GM19324 (cell line): ENCODE measurements around the gene VWA3B.
"Not testable (repeated sequence)": the region's sequence is repeated elsewhere in the genome, so short reads cannot be mapped to it uniquely, and the experiment has no call there.

Experiments
- ATAC-seq: cut with Tn5 transposase; IDR thresholded peaks from one replicate; pipeline ENCODE4 v1.9.1; 2021; ENCODE audit warnings: mild to moderate bottlenecking, moderate library complexity; ENCODE audit not compliant: unreplicated experiment, low FRiP score

Gene VWA3B

DNA sequence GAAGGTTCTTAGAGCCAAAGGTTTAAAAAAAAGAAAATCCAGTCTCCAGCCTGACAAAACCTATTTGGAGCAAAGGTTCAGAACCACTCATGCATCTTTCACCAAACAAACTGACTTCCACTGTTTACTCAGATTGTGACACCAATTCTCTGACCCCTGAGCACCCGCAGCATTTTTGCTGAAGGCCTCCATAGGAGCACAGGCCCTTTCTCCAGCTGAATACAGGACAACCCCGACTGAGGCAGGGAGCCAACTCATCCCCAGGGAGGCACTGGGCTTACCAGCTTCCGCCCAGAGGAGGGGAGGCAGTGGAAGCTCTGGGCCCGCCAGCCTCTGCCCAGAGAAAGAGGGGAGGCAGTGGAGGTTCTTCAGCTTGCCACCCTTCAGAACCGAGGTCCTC lies 208.3 kb downstream of the VWA3B start:
- ATAC-seq, result no peak

DNA sequence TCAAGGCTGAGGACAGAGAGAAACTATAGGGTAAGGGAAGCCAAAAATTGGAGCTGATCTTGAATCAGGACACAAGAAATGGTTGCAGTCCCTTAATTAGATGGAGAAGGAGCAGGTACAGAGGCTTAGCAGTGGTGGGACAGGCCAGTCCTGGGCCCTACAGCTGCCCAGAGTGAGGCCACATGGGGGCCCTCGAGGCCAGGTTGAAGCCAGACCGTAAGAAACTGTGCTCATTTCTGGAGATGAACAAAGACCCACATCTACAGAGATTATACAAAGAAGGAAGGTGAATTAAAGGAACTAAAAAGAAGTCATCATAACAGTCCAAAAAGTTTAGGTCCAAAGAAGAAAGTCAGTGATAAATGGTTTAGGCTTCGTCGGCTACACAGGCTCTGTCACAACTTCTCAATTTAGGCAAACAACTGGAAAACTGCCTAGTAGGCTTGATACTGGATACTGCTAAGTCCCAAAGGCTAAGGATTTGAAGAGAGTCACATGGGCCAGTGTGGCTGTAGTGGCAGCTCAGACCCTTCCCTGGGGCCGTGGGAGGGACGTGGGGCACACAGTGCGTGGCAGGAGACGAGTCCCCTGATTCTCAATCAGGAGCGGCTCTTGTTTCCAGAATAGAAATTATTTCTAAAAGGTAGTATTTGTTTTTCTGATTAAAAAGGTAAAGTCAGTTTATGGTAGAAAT lies 208.9 kb downstream of the VWA3B start:
- ATAC-seq, result no peak

DNA sequence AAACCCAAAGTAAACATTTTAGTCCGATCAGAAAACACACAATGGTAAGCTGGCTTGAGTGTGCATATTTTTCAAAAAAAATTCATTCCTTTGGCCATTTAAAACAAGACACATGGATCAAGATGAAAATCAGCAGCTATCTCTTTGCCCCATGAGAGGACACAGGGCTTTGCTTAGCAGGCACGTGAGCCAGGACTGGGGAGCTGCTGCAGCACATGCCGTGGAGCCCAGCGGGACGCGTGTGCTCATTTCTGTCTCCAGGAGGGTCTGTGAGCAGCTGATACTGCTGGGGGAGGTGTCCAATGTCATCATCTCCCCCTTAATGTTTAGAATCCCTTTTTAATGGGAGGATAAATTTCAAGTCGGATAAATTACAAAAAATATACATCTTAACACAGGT lies 209.5 kb downstream of the VWA3B start:
- no peak for ATAC-seq

DNA sequence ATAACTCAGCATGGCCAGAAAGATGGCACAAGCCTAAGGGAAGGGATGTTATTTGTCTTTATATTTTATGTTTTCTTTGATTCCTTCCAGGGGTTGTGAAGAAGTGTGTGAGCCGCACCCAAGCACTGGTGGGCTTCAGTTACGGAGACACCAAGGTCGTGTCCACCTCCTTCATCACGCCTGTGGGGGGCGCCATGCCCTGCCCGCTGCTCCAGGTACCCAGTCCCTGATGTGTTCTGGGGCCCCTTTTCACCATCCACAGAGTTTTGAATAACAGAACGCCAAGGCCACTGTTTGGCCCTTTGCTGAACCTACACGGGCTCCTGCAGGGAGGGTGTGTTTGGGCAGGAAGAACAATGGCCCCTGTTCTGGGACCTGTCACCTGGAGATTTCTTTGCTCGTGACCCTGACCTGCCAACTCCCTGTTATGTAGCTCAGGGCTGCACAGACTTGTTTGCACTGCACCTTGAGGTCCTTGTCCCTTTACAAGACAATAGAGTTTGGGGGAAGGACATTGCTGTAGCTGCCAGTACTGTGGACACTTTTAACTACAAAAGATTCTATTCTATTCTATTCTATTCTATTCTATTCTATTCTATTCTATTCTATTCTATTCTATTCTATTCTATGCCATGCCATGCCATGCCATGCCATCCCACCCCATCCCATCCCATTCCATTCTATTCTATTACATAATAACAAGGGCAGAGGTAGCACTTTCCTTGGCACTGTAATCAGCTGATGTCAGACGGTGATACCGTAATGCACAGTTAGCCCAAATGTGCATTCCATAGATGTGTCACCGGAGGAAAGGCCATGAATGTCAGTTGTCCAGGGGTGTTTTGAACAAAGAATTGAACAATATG lies 211.1 kb downstream of the VWA3B start:
- no peak for ATAC-seq

DNA sequence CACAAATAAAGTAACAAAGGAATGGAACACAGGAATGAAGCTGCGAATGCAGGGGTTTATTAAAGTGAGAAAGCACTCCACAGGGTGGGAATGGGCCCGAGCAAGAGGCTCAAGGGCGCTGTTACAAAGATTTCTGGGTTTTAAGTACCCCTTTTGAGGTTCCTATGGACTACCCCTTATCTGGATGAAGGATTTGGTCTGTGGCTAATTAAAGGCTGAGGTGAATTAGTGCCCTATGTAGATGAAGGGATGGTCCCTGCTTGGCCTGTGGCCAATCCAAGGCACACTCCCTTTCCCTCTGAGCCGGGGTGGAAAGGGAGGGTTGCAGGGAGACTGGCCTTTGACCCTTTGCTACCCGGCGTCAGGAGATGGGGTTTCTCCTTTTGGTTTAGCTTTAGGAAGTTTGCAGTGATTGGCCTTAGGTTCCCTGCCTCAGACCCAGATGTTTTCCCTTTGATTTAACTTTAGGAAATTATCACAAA lies 211.8 kb downstream of the VWA3B start:
- ATAC-seq, result no peak

DNA sequence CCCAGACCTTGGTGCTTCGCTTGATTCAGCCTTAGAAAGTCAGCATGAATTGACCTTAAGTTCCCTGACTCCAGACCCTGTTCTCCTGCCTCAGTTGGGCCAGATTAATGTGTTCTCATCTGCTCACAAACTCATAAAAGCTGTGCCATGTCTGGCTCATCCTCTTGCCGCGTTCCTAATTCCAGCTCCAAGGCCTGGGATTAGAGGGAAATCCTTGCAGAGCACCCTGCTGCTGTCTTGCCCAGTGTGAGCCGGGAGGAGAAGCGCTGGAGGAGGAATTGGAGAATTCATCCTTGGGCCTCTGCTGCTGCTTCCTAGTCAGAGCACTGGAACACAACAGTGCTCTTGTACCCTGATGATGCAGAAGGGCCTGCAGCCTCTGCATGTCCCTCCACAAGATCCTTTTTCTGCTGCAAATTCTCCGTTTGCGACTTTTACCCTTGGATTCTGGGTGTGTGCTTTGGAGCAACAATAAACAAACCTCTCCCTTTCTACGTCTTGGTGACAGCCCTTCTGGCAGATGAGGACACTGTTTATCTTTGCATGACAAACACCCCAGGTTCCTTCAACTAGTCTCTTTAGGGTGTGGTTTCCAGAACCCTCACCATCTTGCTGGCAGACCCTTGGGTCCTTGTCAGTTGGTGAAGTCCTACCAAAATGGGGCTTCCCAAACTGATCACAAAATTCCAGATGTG lies 212.4 kb downstream of the VWA3B start:
- no peak for ATAC-seq

DNA sequence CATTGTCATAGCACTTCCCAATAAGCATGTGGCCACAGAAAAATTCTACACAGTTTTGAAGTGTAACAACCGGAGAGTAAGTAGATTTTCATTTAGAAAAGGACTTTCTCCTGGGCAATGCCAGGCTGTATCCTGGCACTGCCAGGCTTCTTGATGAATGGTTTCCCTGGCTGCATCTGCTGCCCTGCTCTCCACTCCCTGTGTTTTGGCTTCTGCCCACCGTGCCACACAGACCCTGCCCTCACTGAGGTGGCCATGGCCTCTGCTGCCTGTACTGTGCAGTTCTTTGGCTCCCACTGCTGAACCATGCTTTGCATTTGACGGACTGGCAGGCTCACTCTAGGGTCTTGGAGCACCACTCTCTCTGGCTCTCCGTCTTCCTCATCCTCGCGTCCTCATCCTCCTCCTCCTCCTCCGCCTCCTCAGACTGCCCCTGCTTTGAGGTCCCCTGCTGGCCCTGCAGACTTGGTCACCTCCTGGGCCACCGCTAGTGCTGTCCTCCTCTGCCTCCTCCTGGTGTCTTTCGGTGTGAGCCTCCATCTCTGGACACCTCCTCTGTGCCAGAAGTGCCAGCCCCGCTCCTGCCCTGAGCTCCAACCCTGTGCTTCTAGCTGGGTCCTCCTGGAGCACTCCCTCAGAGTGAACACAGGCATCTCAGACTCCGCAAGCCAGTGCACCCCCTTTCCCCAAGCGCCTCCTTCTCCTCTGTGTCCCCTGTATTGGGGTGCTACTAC lies 213.3 kb downstream of the VWA3B start:
- ATAC-seq, result no peak

DNA sequence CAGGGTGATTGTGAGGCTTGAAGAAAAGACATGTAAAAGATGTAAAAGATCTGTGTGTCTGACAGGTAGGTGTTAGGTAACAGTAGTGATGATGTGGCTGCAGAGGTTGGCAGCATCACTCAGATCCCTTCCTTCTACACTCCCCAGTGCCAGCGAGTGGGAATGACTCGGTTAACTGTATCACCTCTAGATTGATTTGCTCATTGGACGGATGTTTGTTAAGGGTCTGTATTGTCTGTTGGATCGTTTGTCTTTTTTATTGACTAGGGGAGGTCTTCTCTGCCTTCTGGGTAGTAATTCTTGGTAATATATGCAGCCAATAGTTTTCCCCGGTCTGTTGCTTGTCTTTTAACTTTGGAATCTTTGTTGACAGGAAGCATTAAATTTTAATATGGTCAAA lies 214.5 kb downstream of the VWA3B start:
- ATAC-seq, result no peak

DNA sequence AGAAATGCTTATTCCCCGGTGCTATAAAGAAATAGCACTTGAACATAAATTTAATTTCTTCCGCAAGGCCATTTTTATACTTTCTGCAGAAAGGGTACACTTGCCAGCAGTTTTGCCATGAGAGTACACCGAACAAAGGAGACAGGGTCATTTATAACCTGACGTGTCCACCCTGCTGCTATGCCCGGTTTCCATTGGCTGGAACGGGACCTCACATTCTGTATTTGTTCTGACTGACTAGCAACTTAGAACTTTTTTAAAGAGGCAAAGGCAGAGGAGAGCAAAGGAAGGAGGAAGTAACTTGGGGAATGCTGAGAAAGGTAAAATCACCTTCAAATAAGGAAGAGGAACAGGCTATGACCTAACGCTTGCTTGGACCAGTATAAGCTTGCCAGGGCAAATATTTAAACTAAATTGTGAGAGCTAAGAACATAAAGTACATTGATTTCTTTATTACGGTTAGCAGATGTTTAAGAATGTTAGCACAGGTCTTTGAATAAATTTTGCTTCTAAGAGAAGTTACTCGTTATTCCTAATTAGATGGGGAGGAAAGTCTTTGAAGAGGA lies 220.2 kb downstream of the VWA3B start:
- ATAC-seq, result not testable (repeated sequence)

DNA sequence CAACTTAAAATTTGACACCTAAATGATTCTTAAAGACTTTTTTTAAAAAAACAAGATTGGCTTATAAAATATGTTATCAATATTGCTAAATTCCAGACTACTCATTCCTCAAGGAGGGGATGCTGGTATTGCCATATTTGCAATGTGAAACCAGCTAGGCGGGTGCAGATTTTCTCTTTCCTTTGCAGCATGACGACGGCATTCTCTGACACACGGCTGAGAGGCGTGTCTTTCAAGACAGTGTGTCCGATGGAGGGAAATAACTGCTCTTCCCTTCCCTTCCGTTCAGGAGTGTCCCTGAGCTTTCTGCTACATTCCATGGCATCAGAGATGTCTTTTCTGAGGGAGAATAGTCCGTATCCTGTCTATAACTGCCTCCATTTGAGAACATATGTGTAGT lies 221.1 kb downstream of the VWA3B start:
- ATAC-seq, result no peak

DNA sequence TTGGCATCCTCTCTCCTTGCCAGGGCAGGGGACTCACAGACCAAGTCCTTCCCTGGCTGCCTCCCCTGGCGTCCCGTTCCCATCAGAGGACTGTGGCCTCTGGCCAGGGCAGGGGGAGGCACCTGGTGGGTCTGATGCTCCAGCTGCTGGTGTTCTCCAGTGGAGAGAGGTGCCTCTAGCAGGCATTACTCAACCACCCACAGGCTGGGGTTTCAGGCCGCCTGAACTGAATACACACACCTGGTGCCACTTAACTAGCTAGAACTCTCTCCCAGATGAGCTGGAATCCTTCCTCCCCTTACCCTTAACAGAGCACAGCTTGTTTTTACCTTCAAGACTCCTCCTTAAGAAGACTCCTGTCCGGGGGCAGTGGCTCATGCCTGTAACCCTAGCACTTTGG lies 221.6 kb downstream of the VWA3B start:
- ATAC-seq, result no peak

DNA sequence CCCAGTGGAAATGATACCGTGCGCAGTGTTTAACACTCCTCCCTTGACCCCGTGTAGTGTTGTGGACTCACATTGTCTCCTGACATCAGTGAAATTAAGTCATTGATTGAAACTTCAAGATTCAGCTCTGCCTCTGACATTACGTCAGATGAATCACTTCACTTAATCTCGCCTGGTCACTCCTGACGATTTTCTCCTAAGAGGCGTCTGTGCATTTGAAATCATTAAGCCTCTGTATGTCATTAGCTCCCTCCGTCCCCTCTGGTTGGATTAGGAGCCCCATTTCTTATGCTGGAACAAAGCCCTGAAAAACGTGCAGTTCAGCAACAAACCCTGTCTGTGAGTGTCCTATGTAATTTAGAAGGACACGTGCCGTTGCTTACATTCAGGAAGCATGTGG lies 222.6 kb downstream of the VWA3B start:
- ATAC-seq, result no peak

DNA sequence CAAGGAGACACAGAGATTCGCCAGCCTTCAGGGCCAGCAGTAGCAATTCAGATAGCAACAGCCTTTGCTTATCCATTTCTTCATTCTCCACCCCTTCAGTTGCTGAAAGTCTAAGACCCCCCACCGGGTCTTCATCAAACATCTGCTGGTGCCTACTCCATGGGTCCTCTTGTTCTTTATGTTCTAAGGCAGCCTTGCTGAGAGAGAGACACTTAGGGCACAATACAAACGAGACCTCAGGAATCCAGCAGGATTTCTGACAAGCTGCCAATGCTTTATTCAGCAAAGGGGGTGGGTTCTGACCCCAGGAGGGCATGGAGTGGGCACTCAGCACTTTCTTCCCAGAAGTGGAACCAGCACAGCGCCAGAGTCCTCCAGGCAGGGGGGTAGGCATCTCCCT lies 223.0 kb downstream of the VWA3B start:
- no peak for ATAC-seq

DNA sequence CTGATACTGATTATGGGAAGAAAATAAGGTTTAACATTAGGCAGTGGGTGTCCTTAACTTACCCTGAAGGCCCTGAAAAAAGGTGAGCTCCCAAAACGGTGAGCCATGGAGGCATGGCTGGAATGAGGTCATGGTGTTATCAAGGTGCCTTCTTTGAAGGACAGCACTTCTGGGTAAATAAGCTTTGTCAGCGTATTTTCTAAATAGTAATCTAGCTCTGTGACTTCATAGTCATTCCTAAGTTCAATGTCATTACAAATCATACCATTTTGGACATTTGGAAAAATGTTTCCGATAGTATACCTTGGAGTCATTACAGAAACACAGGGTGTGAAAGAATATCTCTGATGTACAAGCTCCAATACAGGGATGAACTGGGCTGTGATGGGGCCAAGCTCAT lies 224.1 kb downstream of the VWA3B start:
- ATAC-seq, result no peak

DNA sequence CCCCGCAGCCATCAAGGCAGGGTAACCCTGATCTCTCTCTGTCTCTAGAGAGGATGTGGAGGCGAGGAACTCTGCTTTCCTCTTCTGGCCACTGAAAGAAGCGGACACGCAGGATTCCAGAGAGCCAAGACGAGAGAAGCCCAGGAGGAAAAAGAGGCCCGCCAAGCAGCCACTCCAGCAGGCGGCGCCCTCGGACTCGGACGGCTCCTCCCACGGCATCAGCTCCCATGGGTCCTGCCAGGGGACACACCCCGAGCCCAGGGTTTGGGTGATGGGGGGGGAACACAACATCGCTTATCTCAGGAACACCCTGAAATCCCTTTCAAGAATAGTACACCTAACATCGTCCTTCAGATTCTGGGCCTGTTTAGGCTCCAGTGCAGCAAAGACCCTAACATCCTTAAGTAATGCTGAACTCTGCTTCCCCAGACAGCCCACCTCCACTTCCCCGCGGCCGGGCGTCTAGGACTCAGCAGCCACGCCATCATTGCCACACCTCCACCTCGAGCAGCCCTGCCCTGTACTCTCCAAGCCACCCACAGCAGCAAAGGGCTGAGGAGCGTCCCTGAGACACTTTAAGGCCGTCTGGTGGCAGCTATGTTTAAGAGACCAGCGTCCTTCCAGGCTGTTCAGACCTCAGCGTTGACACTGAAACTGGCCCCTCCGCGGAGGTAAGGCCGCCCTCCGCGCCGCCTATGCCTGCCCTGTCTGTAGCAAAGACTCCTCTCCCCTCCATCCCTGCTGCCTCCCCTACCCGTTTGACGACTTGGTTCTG lies 225.0 kb downstream of the VWA3B start:
- ATAC-seq, result no peak

DNA sequence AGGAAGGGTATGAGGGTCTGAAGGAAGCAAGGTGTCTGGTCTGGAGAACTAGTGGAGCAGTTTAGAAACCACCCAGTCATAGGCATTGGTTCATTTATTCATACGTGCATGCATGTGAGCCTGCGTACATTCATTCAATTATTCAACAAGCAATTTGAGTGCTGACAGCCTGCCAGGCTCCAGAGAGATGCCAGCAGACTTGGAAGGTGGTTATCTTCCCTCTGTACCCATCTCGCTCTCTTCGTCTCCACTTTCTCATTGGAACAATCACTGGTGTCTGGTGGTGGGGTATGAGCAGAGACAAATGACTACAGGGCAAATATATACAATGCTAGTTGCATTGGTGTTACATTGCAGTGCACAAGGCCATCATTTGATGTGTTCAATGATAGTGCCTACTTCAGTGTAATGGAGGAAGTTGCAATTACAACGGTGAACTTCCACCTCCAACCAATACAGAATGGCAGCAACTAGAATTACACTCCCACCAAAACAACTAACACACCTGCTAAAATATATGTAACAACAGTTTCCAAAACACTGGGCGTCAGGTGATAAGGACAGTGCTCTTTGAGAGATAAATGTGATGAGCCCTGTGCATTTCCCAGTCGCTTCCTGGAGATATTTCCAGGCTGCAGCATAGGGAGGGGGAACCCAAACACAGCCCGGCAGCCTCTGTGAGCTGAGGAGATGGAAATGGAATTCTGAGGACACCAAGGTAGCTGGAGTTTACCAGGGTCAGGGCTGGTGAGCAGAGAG lies 226.7 kb downstream of the VWA3B start:
- no peak for ATAC-seq

DNA sequence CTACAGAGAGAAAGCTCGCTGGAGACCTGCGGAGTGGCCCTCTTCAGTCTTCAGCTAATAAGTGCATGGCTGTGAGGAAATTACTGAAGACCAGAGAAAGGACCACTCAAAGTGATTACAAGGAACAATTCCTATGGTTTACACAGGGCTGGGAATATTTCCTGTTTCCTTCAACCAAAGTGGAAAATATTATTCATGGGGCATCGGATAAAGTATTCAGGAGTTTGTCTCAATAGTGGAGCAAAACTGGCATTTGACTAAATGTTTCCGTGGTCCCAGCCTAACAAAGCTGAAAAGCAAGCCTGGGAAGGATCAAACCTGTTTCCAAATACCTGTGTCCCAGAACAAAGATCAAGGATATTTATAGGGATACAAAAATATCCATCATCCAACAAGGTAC lies 227.3 kb downstream of the VWA3B start:
- ATAC-seq, result no peak

DNA sequence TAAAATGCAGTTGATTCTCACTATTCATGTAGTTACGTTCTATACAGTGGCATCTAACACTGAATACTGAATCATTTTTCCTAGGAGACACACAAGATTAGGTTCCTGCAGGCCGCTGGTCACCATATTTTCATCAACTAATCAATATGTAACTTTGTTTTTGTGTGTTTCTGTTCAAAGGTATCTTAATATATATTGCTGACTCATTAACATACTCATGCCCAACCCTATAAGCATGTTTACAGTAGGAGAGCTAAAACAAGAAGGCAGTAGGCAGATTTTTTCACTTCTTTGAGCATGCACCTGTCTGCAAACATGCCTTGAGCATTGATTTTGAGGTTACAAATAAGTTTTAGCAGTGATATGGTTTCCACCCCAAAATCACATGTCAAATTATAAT lies 229.0 kb downstream of the VWA3B start:
- no peak for ATAC-seq

DNA sequence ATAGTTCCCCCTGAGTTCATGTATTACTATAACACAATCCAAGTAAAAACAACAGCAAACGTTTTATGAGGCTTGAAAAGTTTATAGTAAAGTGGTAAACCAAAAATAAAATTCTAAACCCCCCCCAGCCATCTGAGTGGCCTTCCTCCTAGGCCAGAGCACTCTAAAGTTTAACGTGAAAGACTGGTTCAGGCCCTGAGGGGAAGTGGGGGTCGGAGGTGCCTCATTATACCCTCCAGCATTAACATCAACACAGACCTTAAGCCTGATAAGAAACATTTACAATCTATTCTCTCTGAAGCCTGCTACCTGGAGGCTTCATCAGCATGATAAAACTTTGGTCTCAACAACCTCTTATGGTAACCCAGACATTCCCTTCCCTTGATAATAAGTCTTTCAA lies 230.2 kb downstream of the VWA3B start:
- ATAC-seq, result no peak
